Peyer's patch (tissue), 4 donors: ENCODE results near the gene HCST.

ENCODE experiments used
- CTCF ChIP-seq, 6 experiments: fragments of 450-650 bp in 4 of 6; fragments of 200-600 bp in 2 of 6; sonication (generic) in 1 of 6; IDR thresholded peaks; one replicate each; pipeline ENCODE4 v1.5.1; 2017 to 2019; ENCODE audit warnings: antibody characterized with exemption in 6 of 6, mild to moderate bottlenecking in 3 of 6, moderate library complexity in 1 of 6
- POLR2A ChIP-seq, 2 donors: fragments of 450-650 bp; IDR thresholded peaks; one replicate each; pipeline ENCODE4 v1.5.1; 2017; ENCODE audit warnings: antibody characterized with exemption in 2 of 2, mild to moderate bottlenecking in 2 of 2, moderate library complexity in 2 of 2

- TF ChIP-seq CTCF (IDR thresholded peaks at IDR 0.05): no peak
- no peak for TF ChIP-seq POLR2A (IDR thresholded peaks at IDR 0.05)
Measured at GRCh38 chr19:35932291-35932936, 30.1 kb downstream of the HCST start.
